PC-3 (cell line): ENCODE measurements around the gene RPS23.
A peak's percentile ranks its signal among the peaks of the same experiment; 100 is the strongest.

Source experiments
- CTCF ChIP-seq: fragments of 300-600 bp; sonication (generic); conservative IDR thresholded peaks from 2 replicates; pipeline ENCODE4 v1.5.1; 2017; ENCODE audit warnings: antibody characterized with exemption, low read depth, mild to moderate bottlenecking, low read length
- EZH2 ChIP-seq: fragments of 300-600 bp; sonication (generic); IDR thresholded peaks from one replicate; pipeline ENCODE4 v1.6.1; 2017; ENCODE audit warnings: antibody characterized with exemption, mild to moderate bottlenecking, low read length; ENCODE audit not compliant: unreplicated experiment
- EZH2phosphoT487 ChIP-seq: fragments of 300-600 bp; sonication (generic); IDR thresholded peaks from 2 replicates; pipeline ENCODE4 v1.6.1; 2018; ENCODE audit warnings: mild to moderate bottlenecking, antibody characterized with exemption, low read length, borderline replicate concordance

GRCh38 chr5:82225525-82226172, 52.5 kb downstream of the RPS23 start:
- peak; percentile 88 for TF ChIP-seq CTCF
- no peak for TF ChIP-seq EZH2
- no peak for TF ChIP-seq EZH2phosphoT487
